Measurements from ENCODE around the gene CYP46A1.

DNA sequence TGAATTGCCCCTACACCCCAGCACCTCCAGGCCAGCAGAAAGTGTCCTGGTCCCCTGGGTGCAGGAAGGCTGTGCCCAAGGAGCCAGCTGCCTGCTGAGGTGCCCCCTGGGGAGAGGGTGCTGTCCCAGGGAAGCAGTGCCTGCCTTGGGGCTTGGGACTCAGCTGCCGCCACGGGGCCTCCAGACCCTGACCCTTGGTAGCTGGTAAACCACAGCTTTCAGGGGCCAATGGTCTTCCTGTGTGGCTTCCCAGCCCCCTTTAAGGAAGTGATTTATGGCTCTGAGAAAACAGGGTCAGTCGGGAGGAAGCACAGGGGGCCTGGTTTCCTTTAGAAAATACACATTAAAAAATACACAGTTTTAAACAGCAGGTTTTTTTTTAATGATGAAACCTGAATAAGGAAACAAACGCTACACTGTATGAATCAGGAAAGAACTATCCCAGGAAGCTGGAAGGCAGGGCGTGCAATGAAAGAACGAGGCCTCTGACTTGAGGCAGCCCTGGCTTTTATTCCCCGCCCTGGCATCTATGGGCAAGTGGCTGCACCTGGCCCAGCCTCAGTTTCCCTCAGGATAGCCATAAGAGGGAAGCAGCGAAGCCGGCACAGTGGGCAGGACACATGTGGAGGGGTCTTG is 68.5 kb downstream of the CYP46A1 start:
- TF ChIP-seq EZH2phosphoT487 (IDR thresholded peaks at IDR 0.05; ENCODE audit: insufficient read depth, low read depth) (no peak), EZH2 (IDR thresholded peaks at IDR 0.05; ENCODE audit: insufficient read depth, poor library complexity, severe bottlenecking) (no peak)

Data from GM23248 (cell line).